Glutamatergic neuron (in vitro differentiated cells): ENCODE results near the gene HRG. TPM values are rescaled to one million over a fixed set of nuclear protein-coding genes. Genes with fewer than 3 reads are reported as not detected.

Experiments
- DNase-seq: peaks from one replicate; pipeline ENCODE4 v3.0.0; 2022
- H3K27ac Mint-ChIP-seq: one replicate; pipeline ENCODE4 v1.8.0; 2020; ENCODE audit warnings: mild to moderate bottlenecking, mixed read lengths, inconsistent platforms; ENCODE audit not compliant: unreplicated experiment
- H3K27me3 Mint-ChIP-seq: one replicate; pipeline ENCODE4 v1.8.0; 2020; ENCODE audit warnings: mild to moderate bottlenecking, moderate library complexity, mixed read lengths, inconsistent platforms; ENCODE audit not compliant: unreplicated experiment
- H3K36me3 Mint-ChIP-seq: one replicate; pipeline ENCODE4 v1.8.0; 2020; ENCODE audit warnings: mild to moderate bottlenecking, mixed read lengths, inconsistent platforms; ENCODE audit not compliant: unreplicated experiment
- H3K4me1 Mint-ChIP-seq: one replicate; pipeline ENCODE4 v1.8.0; 2020; ENCODE audit warnings: mild to moderate bottlenecking, low read depth, mixed read lengths, inconsistent platforms; ENCODE audit not compliant: unreplicated experiment
- H3K4me3 Mint-ChIP-seq: one replicate; pipeline ENCODE4 v1.8.0; 2020; ENCODE audit warnings: mild to moderate bottlenecking, mixed read lengths, inconsistent platforms; ENCODE audit not compliant: unreplicated experiment
- H3K9me3 Mint-ChIP-seq: one replicate; pipeline ENCODE4 v1.8.0; 2020; ENCODE audit warnings: mild to moderate bottlenecking, moderate library complexity, mixed read lengths, inconsistent platforms; ENCODE audit not compliant: unreplicated experiment
- CTCF ChIP-seq: fragments of 200-600 bp; sonication (generic); IDR thresholded peaks from one replicate; pipeline ENCODE4 v1.5.0; 2021; ENCODE audit not compliant: partially characterized antibody, unreplicated experiment
- total RNA-seq: library from RNA; stranded (reverse); fragmentation: NEBNext Ultra II Directional; extraction: Animal tissue kit (Norgen Biotek cat#: 25700); gene quantifications from one replicate; pipeline ENCODE4 v1.2.1, GENCODE V29; 2021; ENCODE audit not compliant: unreplicated experiment

The HRG gene
- total RNA-seq, 1 donor from 2014 or later: not detected

DNA sequence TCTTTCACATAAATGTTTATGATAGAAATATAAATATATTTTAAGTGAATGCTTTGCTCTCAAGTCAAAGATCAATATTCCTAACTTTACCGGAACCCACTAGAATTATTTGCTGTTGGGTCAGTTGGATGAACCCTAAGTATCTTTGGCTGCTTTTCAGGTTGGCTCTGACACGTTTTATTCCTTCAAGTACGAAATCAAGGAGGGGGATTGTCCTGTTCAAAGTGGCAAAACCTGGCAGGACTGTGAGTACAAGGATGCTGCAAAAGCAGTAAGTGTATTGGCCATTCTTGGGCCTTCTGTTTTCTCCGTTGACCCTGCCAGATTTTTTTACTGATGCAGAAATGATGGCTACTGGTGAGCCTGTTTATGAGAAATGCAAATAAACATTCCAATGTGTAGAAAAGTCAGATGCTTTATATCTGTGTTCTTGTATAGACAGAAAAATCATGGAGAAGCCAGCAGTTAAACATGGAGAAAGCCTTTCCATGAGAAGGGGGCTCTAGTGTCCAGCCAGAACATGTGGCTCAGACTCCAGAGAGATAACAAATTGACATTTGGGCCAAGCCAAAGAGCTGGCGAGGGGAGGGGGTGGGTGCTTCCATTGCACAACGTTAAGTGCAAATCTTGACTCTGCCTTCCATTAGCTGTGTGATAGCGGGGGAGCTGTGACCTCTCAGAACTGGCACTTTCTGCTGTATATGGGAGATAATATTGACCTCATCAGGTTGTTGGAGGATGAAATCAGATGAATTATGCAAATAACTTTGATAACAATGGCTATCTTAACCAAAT, 54.3 kb downstream of the HRG start:
- H3K9me3 Mint-ChIP-seq: peaks cover 2% of the 10 kb centered on the region
- no peak for TF ChIP-seq CTCF
- H3K4me1 Mint-ChIP-seq: peaks cover 4% of the 10 kb centered on the region
- no peak overlapping the region for H3K4me3 Mint-ChIP-seq
- no peak overlapping the region for H3K27ac Mint-ChIP-seq
- H3K36me3 Mint-ChIP-seq: no peaks in the 10 kb centered on the region
- peaks cover 4% of the 10 kb centered on the region for H3K27me3 Mint-ChIP-seq
- DNase-seq: no peak

DNA sequence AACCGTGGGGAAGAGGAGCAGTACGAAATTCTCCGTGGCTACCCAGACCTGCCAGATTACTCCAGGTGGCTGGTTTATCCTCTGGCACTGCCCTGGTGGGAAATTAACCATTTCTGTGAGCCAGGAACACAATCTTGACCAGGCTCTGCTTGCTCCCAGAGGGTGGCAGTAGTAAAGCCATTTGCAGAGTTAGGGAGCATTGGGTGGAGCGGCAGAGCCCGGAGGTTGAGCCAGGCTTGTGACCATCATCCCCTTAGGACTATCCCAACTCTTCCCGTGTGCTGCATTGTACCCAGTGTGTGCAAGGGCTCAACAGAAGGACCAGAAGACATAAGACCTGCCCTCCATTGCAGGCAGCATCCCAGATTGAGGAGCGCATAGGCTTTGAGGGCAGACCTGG, 56.6 kb downstream of the HRG start:
- no peak for DNase-seq
- Mint-ChIP-seq H3K4me1 (peaks cover 4% of the 10 kb centered on the region), H3K27ac (no peak overlapping the region), H3K27me3 (peaks cover 4% of the 10 kb centered on the region), H3K36me3 (no peaks in the 10 kb centered on the region), H3K4me3 (no peak overlapping the region), H3K9me3 (peaks cover 2% of the 10 kb centered on the region)
- no peak for TF ChIP-seq CTCF

DNA sequence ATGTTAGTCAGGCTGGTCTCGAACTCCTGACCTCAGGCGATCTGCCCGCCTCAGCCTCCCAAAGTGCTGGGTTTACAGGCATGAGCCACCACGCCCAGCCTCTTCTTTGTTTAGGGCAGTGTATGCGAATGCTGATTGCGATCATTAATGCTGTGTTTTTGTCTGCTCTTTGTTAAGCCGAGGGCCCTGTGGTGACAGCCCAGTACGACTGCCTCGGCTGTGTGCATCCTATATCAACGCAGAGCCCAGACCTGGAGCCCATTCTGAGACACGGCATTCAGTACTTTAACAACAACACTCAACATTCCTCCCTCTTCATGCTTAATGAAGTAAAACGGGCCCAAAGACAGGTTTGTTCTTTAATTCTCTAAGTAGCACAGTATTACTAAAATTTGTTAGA, 59.1 kb downstream of the HRG start:
- Mint-ChIP-seq H3K27me3 (peaks cover 4% of the 10 kb centered on the region), H3K27ac (no peak overlapping the region), H3K4me1 (peaks cover 4% of the 10 kb centered on the region), H3K36me3 (no peaks in the 10 kb centered on the region), H3K9me3 (peaks cover 2% of the 10 kb centered on the region), H3K4me3 (no peak overlapping the region)
- DNase-seq: no peak
- no peak for TF ChIP-seq CTCF

Other genes starting within 250 kb of the HRG start
- gene CRYGS, start 121.6 kb upstream of the HRG start, total RNA-seq: 3.7 TPM
- gene TBCCD1, start 98.7 kb upstream of the HRG start, total RNA-seq: 12.5 TPM
- 57.6 TPM for gene DNAJB11, start 95.3 kb upstream of the HRG start, total RNA-seq
- not detected for gene AHSG, start 53.0 kb upstream of the HRG start, total RNA-seq
- not detected for gene FETUB, start 25.6 kb upstream of the HRG start, total RNA-seq
- gene KNG1, start 51.3 kb downstream of the HRG start, total RNA-seq: not detected
- gene EIF4A2, start 117.6 kb downstream of the HRG start, total RNA-seq: 441 TPM
- 36.3 TPM for gene RFC4, start 140.5 kb downstream of the HRG start, total RNA-seq
- gene ADIPOQ, start 176.7 kb downstream of the HRG start, total RNA-seq: 0.15 TPM